Vagina (tissue), 2 donors: ENCODE data around the gene ELAVL1. TPM values are rescaled to one million over a fixed set of nuclear protein-coding genes. Genes with fewer than 3 reads are reported as not detected.

Source experiments
- DNase-seq, 2 donors: peaks; one replicate each; pipeline ENCODE4 v3.0.0-alpha.2; 2017; ENCODE audit errors: extremely low spot score in 2 of 2
- H3K27ac ChIP-seq: fragments of 200-600 bp; sonication (generic); one replicate; pipeline ENCODE4 v1.5.1; 2019
- H3K27me3 ChIP-seq: fragments of 200-600 bp; sonication (generic); one replicate; pipeline ENCODE4 v1.5.1; 2019
- H3K36me3 ChIP-seq, 2 donors: fragments of 200-600 bp; sonication (generic); one replicate each; pipeline ENCODE4 v1.5.1; 2017 to 2019
- H3K4me1 ChIP-seq: fragments of 200-600 bp; sonication (generic); one replicate; pipeline ENCODE4 v1.5.1; 2019
- H3K4me3 ChIP-seq, 2 donors: fragments of 200-600 bp; sonication (generic); 1 replicate in 1 of 2; 2 replicates in 1 of 2; pipeline ENCODE4 v1.5.1; 2016 to 2019
- H3K9me3 ChIP-seq: fragments of 200-600 bp; sonication (generic); one replicate; pipeline ENCODE4 v1.5.1; 2019
- POLR2A ChIP-seq, 2 donors: fragments of 450-650 bp; IDR thresholded peaks; one replicate each; pipeline ENCODE4 v1.6.1; 2017; ENCODE audit warnings: antibody characterized with exemption in 2 of 2, mild to moderate bottlenecking in 2 of 2, moderate library complexity in 2 of 2
- POLR2AphosphoS5 ChIP-seq, 2 donors: sonication (generic); formaldehyde crosslinking; IDR thresholded peaks; one replicate each; pipeline ENCODE4 v1.9.0; 2017; ENCODE audit warnings: antibody characterized with exemption in 2 of 2, mild to moderate bottlenecking in 2 of 2, low read depth in 1 of 2; ENCODE audit not compliant: insufficient read depth in 1 of 2
- intact Hi-C: fragments of 100-400 bp; cut with DNase I; formaldehyde crosslinking; loops from one replicate; pipeline ENCODE4 v1.15.1; 2023
- total RNA-seq: library from RNA; depleted of rRNA; stranded (reverse); fragments of >200 nt; gene quantifications from one replicate; pipeline ENCODE4 v1.2.3, GENCODE V29; 2016
- TF ChIP-seq, protein P1 (sequence below), 3 experiments: fragments of 450-650 bp in 2 of 3; fragments of 200-600 bp in 1 of 3; sonication (generic) in 1 of 3; IDR thresholded peaks; one replicate each; pipeline ENCODE4 v1.5.1; 2017 to 2019; ENCODE audit warnings: antibody characterized with exemption in 3 of 3, mild to moderate bottlenecking in 2 of 3, moderate library complexity in 2 of 3

Gene ELAVL1
- total RNA-seq, 1 donor from 2014 or later, result 40.5 TPM

DNA sequence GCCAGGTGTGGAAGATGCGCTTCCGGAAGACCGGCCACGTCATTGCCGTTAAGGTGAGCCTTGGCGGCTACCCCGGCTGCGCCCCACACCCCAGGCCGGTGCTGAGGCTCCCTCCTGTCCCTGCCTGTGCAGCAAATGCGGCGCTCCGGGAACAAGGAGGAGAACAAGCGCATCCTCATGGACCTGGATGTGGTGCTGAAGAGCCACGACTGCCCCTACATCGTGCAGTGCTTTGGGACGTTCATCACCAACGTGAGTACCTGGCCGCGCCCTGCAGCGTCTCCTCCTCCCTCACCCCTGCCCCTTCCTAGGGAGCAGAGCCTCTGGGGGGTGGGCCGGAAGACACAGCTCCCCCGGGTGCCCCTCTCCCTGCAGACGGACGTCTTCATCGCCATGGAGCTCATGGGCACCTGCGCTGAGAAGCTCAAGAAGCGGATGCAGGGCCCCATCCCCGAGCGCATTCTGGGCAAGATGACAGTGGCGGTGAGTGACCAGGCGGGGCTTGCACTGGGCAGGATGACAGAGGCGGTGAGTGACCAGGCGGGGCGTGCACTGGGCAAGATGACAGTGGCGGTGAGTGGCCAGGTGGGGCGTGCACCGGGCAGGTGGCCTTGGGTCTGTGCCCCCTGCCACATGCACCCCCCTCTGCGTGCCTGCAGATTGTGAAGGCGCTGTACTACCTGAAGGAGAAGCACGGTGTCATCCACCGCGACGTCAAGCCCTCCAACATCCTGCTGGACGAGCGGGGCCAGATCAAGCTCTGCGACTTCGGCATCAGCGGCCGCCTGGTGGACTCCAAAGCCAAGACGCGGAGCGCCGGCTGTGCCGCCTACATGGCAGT, 94.9 kb downstream of the ELAVL1 start:
- peaks cover 0 to 50% of the 10 kb centered on the region in 2 donors for H3K36me3 ChIP-seq

DNA sequence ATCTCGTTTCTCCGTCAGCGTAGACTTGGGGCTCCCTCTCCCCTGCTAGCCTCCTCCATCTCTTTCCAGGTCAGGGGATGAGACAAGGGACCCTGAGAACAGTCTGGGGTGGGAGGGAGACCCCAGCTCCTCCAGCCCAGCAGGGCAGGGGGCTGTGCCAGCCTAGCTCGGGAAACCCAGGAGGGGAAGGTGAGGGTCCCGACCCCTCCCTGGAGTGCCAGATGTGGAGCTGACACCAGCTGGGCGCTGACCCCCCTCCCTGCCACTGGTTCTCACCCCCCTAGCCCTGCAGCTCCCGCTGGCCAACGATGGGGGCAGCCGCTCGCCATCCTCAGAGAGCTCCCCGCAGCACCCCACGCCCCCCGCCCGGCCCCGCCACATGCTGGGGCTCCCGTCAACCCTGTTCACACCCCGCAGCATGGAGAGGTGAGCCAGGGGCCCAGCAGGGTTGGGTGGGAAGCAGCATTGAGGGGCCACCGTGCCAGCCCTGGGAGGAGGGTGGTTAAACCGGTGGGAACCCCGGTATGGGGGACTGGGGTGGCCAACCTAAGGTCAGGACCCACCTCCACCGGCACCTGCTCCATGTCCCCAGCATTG, 95.9 kb downstream of the ELAVL1 start:
- no peak for DNase-seq
- peaks cover 0 to 50% of the 10 kb centered on the region in 2 donors for H3K36me3 ChIP-seq
- no peak overlapping the region for H3K4me3 ChIP-seq
- H3K9me3 ChIP-seq, result no peaks in the 10 kb centered on the region
- no peaks in the 10 kb centered on the region for H3K27me3 ChIP-seq
- no peak for TF ChIP-seq POLR2A (IDR thresholded peaks at IDR 0.05)
- TF ChIP-seq, protein P1, sequence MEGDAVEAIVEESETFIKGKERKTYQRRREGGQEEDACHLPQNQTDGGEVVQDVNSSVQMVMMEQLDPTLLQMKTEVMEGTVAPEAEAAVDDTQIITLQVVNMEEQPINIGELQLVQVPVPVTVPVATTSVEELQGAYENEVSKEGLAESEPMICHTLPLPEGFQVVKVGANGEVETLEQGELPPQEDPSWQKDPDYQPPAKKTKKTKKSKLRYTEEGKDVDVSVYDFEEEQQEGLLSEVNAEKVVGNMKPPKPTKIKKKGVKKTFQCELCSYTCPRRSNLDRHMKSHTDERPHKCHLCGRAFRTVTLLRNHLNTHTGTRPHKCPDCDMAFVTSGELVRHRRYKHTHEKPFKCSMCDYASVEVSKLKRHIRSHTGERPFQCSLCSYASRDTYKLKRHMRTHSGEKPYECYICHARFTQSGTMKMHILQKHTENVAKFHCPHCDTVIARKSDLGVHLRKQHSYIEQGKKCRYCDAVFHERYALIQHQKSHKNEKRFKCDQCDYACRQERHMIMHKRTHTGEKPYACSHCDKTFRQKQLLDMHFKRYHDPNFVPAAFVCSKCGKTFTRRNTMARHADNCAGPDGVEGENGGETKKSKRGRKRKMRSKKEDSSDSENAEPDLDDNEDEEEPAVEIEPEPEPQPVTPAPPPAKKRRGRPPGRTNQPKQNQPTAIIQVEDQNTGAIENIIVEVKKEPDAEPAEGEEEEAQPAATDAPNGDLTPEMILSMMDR (IDR thresholded peaks at IDR 0.05), result no peak
- TF ChIP-seq POLR2AphosphoS5 (IDR thresholded peaks at IDR 0.05; ENCODE audit: insufficient read depth in 1 of 2, low read depth in 1 of 2), result no peak
- intact Hi-C loops, result loop anchor here (10.0 kb wide), 1 partner anchor 95 kb away; the partner anchor contains the start of gene ELAVL1
- H3K27ac ChIP-seq, result no peak overlapping the region
- H3K4me1 ChIP-seq, result peaks cover 40% of the 10 kb centered on the region

More for the DNA sequence above, 94.9 kb downstream of the ELAVL1 start:
- Histone ChIP-seq H3K4me3 (no peak overlapping the region), H3K27me3 (no peaks in the 10 kb centered on the region), H3K9me3 (no peaks in the 10 kb centered on the region), H3K4me1 (peaks cover 32% of the 10 kb centered on the region), H3K27ac (no peak overlapping the region)
- intact Hi-C loops, result loop anchor here (10.0 kb wide), 1 partner anchor 94 kb away; the partner anchor contains the start of gene ELAVL1
- DNase-seq, result no peak
- TF ChIP-seq POLR2A (IDR thresholded peaks at IDR 0.05) (no peak), POLR2AphosphoS5 (IDR thresholded peaks at IDR 0.05; ENCODE audit: insufficient read depth in 1 of 2, low read depth in 1 of 2) (no peak)
- TF ChIP-seq, protein P1 (IDR thresholded peaks at IDR 0.05), result no peak

DNA sequence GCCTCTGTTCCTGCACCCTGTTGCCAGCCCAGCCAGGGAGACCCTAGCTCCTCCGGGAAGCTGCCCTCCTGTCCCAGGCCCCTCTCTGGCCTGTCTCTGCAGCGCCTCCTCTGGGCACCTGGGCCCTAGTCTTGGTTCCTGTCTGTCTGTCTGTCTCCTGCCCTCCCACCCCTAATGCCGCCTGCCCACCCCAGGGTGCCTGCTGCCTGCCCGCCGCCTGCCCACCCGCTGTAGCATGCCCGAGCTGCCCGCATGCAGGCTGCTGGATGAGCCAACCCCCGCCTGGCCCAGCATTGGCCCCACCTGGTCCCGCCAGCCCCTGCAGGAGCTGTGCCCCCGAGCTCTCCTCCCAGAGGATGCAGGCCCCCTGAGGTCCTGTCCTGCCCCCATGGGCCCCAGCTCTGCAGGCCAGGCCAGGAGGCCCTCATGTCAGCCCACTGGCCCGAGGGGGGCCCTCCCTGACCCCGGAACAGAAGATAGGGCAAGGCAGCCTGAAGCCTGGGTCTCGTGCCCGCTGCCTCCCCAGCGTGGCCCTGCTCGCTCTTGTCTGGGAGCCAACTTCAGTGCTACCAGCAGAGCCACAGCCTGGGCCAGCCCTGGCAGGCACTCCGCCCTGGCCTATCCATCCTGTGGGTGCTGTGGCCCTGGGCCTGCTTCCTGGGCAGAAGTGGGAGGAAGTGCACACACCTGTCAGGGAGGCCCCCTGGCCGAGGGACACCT, 96.5 kb downstream of the ELAVL1 start:
- Histone ChIP-seq H3K36me3 (peaks cover 0 to 50% of the 10 kb centered on the region in 2 donors), H3K4me1 (peaks cover 43% of the 10 kb centered on the region), H3K27me3 (no peaks in the 10 kb centered on the region), H3K4me3 (no peak overlapping the region), H3K9me3 (no peaks in the 10 kb centered on the region), H3K27ac (no peak overlapping the region)
- intact Hi-C loops, result no loop called here
- no peak for DNase-seq
- TF ChIP-seq POLR2AphosphoS5 (IDR thresholded peaks at IDR 0.05; ENCODE audit: insufficient read depth in 1 of 2, low read depth in 1 of 2) (no peak), POLR2A (IDR thresholded peaks at IDR 0.05) (no peak)
- TF ChIP-seq, protein P1 (IDR thresholded peaks at IDR 0.05), result no peak

Other genes starting within 250 kb of the ELAVL1 start
- gene CLEC4M, start 242.4 kb downstream of the ELAVL1 start, total RNA-seq, result not detected
- 17.2 TPM for gene EVI5L, start 175.4 kb downstream of the ELAVL1 start, total RNA-seq
- gene PRR36, start 131.3 kb downstream of the ELAVL1 start, total RNA-seq, result not detected
- 6.6 TPM for gene LRRC8E, start 117.1 kb downstream of the ELAVL1 start, total RNA-seq
- gene MAP2K7, start 101.8 kb downstream of the ELAVL1 start, total RNA-seq, result 26.8 TPM
- gene TGFBR3L, start 90.8 kb downstream of the ELAVL1 start, total RNA-seq, result 1.5 TPM
- 17.4 TPM for gene SNAPC2, start 85.3 kb downstream of the ELAVL1 start, total RNA-seq
- 14.2 TPM for gene CTXN1, start 79.5 kb downstream of the ELAVL1 start, total RNA-seq
- 76.1 TPM for gene TIMM44, start 62.0 kb downstream of the ELAVL1 start, total RNA-seq
- gene CCL25, start 47.1 kb upstream of the ELAVL1 start, total RNA-seq, result not detected
- not detected for gene FBN3, start 144.0 kb upstream of the ELAVL1 start, total RNA-seq
- 81.5 TPM for gene CERS4, start 203.7 kb upstream of the ELAVL1 start, total RNA-seq